ENCODE data around the gene SYPL2. TPM values are rescaled to one million over a fixed set of nuclear protein-coding genes. Genes with fewer than 3 reads are reported as not detected.
A peak's percentile ranks its signal among the peaks of the same experiment; 100 is the strongest.

SYPL2 gene
- total RNA-seq, 1 donor from 2014 or later = 0.42 TPM

GRCh38 chr1:109528712-109529111 lies 62.4 kb downstream of the SYPL2 start:
- Mint-ChIP-seq H3K27ac (ENCODE audit: unreplicated experiment) (peak overlapping the region; percentile 97), H3K27me3 (ENCODE audit: unreplicated experiment) (peaks cover 36% of the 10 kb centered on the region), H3K36me3 (ENCODE audit: unreplicated experiment) (peaks cover 6% of the 10 kb centered on the region), H3K4me3 (ENCODE audit: unreplicated experiment) (no peak overlapping the region), H3K4me1 (ENCODE audit: low read depth, unreplicated experiment) (peaks cover 66% of the 10 kb centered on the region), H3K9me3 (ENCODE audit: unreplicated experiment) (peaks cover 39% of the 10 kb centered on the region)
- no peak for DNase-seq
- TF ChIP-seq CTCF (IDR thresholded peaks at IDR 0.05; ENCODE audit: partially characterized antibody, unreplicated experiment) = no peak

- Mint-ChIP-seq H3K27me3 (ENCODE audit: unreplicated experiment) (peaks cover 34% of the 10 kb centered on the region), H3K9me3 (ENCODE audit: unreplicated experiment) (peaks cover 37% of the 10 kb centered on the region), H3K36me3 (ENCODE audit: unreplicated experiment) (no peaks in the 10 kb centered on the region), H3K4me1 (ENCODE audit: low read depth, unreplicated experiment) (peaks cover 65% of the 10 kb centered on the region), H3K27ac (ENCODE audit: unreplicated experiment) (peak overlapping the region; percentile 97), H3K4me3 (ENCODE audit: unreplicated experiment) (peak overlapping the region; percentile 69)
- peak; percentile 41 for DNase-seq
- TF ChIP-seq CTCF (IDR thresholded peaks at IDR 0.05; ENCODE audit: partially characterized antibody, unreplicated experiment) = no peak
Observed at GRCh38 chr1:109529881-109530456, 63.6 kb downstream of the SYPL2 start.

GRCh38 chr1:109530457-109531087 lies 64.2 kb downstream of the SYPL2 start:
- no peaks in the 10 kb centered on the region for H3K36me3 Mint-ChIP-seq (ENCODE audit: unreplicated experiment)
- peak overlapping the region; percentile 69 for H3K4me3 Mint-ChIP-seq (ENCODE audit: unreplicated experiment)
- H3K27ac Mint-ChIP-seq (ENCODE audit: unreplicated experiment) = peak overlapping the region; percentile 97
- peaks cover 65% of the 10 kb centered on the region for H3K4me1 Mint-ChIP-seq (ENCODE audit: low read depth, unreplicated experiment)
- H3K9me3 Mint-ChIP-seq (ENCODE audit: unreplicated experiment) = peaks cover 35% of the 10 kb centered on the region
- H3K27me3 Mint-ChIP-seq (ENCODE audit: unreplicated experiment) = peaks cover 37% of the 10 kb centered on the region
- peak; percentile 93 for DNase-seq
- peak; percentile 12 for TF ChIP-seq CTCF (IDR thresholded peaks at IDR 0.05; ENCODE audit: partially characterized antibody, unreplicated experiment)

DNA sequence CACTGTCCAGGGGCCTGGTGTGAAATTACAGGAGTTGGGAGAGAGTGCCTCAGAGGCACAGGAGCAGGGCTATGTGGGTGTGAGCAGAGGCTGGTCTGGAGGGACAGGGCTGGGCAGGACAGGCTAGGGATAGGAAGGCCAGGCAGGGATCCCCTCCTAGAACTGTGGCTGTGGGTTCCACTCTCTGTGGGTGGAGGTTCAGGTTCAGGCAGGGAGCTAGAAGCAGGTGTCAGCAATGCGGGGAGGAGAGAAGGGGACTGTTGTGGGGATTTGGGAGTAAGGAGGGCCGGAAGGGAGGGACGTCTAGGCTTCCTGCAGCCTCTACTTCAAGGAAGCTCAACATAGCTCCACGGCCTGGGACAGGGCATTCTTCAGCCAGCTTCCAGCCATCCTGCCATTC lies 65.0 kb downstream of the SYPL2 start:
- Mint-ChIP-seq H3K4me1 (ENCODE audit: low read depth, unreplicated experiment) (peaks cover 59% of the 10 kb centered on the region), H3K27me3 (ENCODE audit: unreplicated experiment) (peaks cover 34% of the 10 kb centered on the region), H3K9me3 (ENCODE audit: unreplicated experiment) (peaks cover 34% of the 10 kb centered on the region), H3K4me3 (ENCODE audit: unreplicated experiment) (peak overlapping the region; percentile 69), H3K36me3 (ENCODE audit: unreplicated experiment) (no peaks in the 10 kb centered on the region), H3K27ac (ENCODE audit: unreplicated experiment) (peak overlapping the region; percentile 97)
- peak; percentile 27 for DNase-seq
- TF ChIP-seq CTCF (IDR thresholded peaks at IDR 0.05; ENCODE audit: partially characterized antibody, unreplicated experiment) = no peak

Other genes with a start within 250 kb of the SYPL2 start
- 181 TPM for gene CELSR2, start 217.0 kb upstream of the SYPL2 start, total RNA-seq (ENCODE audit: unreplicated experiment)
- gene PSRC1, start 183.4 kb upstream of the SYPL2 start, total RNA-seq (ENCODE audit: unreplicated experiment) = 13.9 TPM
- 0.64 TPM for gene MYBPHL, start 159.5 kb upstream of the SYPL2 start, total RNA-seq (ENCODE audit: unreplicated experiment)
- 53.2 TPM for gene SORT1, start 68.6 kb upstream of the SYPL2 start, total RNA-seq (ENCODE audit: unreplicated experiment)
- 54.0 TPM for gene PSMA5, start 40.1 kb upstream of the SYPL2 start, total RNA-seq (ENCODE audit: unreplicated experiment)
- 54.9 TPM for gene ATXN7L2, start 17.4 kb downstream of the SYPL2 start, total RNA-seq (ENCODE audit: unreplicated experiment)
- 23.9 TPM for gene CYB561D1, start 27.5 kb downstream of the SYPL2 start, total RNA-seq (ENCODE audit: unreplicated experiment)
- 8.0 TPM for gene AMIGO1, start 43.2 kb downstream of the SYPL2 start, total RNA-seq (ENCODE audit: unreplicated experiment)
- 0.76 TPM for gene GPR61, start 73.3 kb downstream of the SYPL2 start, total RNA-seq (ENCODE audit: unreplicated experiment)
- gene GNAI3, start 82.1 kb downstream of the SYPL2 start, total RNA-seq (ENCODE audit: unreplicated experiment) = 13.8 TPM
- not detected for gene GNAT2, start 153.1 kb downstream of the SYPL2 start, total RNA-seq (ENCODE audit: unreplicated experiment)
- 49.3 TPM for gene AMPD2, start 153.3 kb downstream of the SYPL2 start, total RNA-seq (ENCODE audit: unreplicated experiment)
- gene GSTM4, start 189.6 kb downstream of the SYPL2 start, total RNA-seq (ENCODE audit: unreplicated experiment) = 12.3 TPM
- 33.6 TPM for gene GSTM2, start 201.5 kb downstream of the SYPL2 start, total RNA-seq (ENCODE audit: unreplicated experiment)
- not detected for gene GSTM1, start 221.3 kb downstream of the SYPL2 start, total RNA-seq (ENCODE audit: unreplicated experiment)
- gene GSTM5, start 245.7 kb downstream of the SYPL2 start, total RNA-seq (ENCODE audit: unreplicated experiment) = 0.20 TPM

Data from glutamatergic neuron (in vitro differentiated cells).